Thyroid gland (tissue), 4 donors: ENCODE measurements around the gene OPALIN. TPM values are rescaled to one million over a fixed set of nuclear protein-coding genes. Genes with fewer than 3 reads are reported as not detected.

Experiments used
- DNase-seq, 2 donors: peaks; one replicate each; pipeline ENCODE4 v3.0.0-alpha.2; 2019
- H3K27ac ChIP-seq, 3 donors: fragments of 200-600 bp; sonication (generic); 1 replicate in 2 of 3; 2 replicates in 1 of 3; pipeline ENCODE4 v1.5.1; 2016 to 2019; ENCODE audit warnings: mild to moderate bottlenecking in 1 of 3, moderate library complexity in 1 of 3
- H3K27me3 ChIP-seq: fragments of 200-600 bp; sonication (generic); one replicate; pipeline ENCODE4 v1.5.1; 2019
- H3K36me3 ChIP-seq, 2 donors: fragments of 200-600 bp; sonication (generic); one replicate each; pipeline ENCODE4 v1.5.1; 2016 to 2019
- H3K4me1 ChIP-seq, 2 donors: fragments of 200-600 bp; sonication (generic); one replicate each; pipeline ENCODE4 v1.5.1; 2017 to 2019
- H3K4me3 ChIP-seq, 3 donors: fragments of 200-600 bp; sonication (generic); replicated peaks in 1 of 3; 1 replicate in 2 of 3; 2 replicates in 1 of 3; pipeline ENCODE4 v1.5.1; 2016; ENCODE audit warnings: mild to moderate bottlenecking in 1 of 3
- H3K9me3 ChIP-seq: fragments of 200-600 bp; sonication (generic); one replicate; pipeline ENCODE4 v1.5.1; 2017
- POLR2A ChIP-seq, 2 donors: fragments of 450-650 bp; IDR thresholded peaks; one replicate each; pipeline ENCODE4 v1.6.1; 2017; ENCODE audit warnings: antibody characterized with exemption in 2 of 2, mild to moderate bottlenecking in 2 of 2, moderate library complexity in 1 of 2
- WGBS, 2 donors: methylation state at CpG; one replicate each; pipeline ENCODE4 v1.1.5; 2017; 5-methylcytosine and 5-hydroxymethylcytosine counted together
- intact Hi-C: fragments of 100-400 bp; cut with DNase I; formaldehyde crosslinking; loops from one replicate; pipeline ENCODE4 v1.15.1; 2023
- total RNA-seq, 4 donors: library from RNA; depleted of rRNA; stranded (reverse); fragments of >200 nt; gene quantifications; one replicate each; pipeline ENCODE4 v1.2.3, GENCODE V29; 2016
- TF ChIP-seq, protein P1 (sequence below), 6 experiments: fragments of 200-600 bp in 3 of 6; fragments of 450-650 bp in 3 of 6; sonication (generic) in 3 of 6; IDR thresholded peaks; one replicate each; pipeline ENCODE4 v1.5.1; 2016 to 2019; ENCODE audit warnings: antibody characterized with exemption in 6 of 6, mild to moderate bottlenecking in 2 of 6, inconsistent platforms in 1 of 6, moderate library complexity in 1 of 6

Gene OPALIN
- total RNA-seq, 4 donors from 2014 or later = not detected

DNA sequence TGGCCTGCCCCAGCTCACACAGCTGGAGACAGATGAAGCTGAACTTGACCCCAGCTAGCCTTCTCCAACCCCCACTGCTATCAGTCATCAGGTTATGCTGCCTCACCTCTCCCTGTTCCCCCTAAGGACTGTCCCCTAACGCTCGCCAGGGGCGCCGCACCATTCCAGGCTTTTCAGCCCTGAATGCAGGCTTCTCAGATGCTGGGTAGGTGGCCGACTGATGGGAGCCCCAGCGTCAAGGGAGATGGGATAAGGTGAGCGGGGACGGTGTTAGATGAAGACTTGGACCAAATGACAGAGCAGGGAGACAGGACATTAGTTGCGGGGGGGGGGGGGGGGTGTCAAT lies 15.8 kb upstream of the OPALIN start:
- H3K9me3 ChIP-seq = no peaks in the 10 kb centered on the region
- 23 to 29% methylated on average over 8 to 9 of the region's 9 CpGs for WGBS, 2 donors
- peak overlapping the region in 1 of 3 donors; percentile 32 for H3K4me3 ChIP-seq
- DNase-seq = no peak
- H3K27ac ChIP-seq = no peak overlapping the region
- H3K36me3 ChIP-seq = no peaks in the 10 kb centered on the region
- TF ChIP-seq, protein P1, sequence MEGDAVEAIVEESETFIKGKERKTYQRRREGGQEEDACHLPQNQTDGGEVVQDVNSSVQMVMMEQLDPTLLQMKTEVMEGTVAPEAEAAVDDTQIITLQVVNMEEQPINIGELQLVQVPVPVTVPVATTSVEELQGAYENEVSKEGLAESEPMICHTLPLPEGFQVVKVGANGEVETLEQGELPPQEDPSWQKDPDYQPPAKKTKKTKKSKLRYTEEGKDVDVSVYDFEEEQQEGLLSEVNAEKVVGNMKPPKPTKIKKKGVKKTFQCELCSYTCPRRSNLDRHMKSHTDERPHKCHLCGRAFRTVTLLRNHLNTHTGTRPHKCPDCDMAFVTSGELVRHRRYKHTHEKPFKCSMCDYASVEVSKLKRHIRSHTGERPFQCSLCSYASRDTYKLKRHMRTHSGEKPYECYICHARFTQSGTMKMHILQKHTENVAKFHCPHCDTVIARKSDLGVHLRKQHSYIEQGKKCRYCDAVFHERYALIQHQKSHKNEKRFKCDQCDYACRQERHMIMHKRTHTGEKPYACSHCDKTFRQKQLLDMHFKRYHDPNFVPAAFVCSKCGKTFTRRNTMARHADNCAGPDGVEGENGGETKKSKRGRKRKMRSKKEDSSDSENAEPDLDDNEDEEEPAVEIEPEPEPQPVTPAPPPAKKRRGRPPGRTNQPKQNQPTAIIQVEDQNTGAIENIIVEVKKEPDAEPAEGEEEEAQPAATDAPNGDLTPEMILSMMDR (IDR thresholded peaks at IDR 0.05) = no peak
- TF ChIP-seq POLR2A (IDR thresholded peaks at IDR 0.05) = no peak
- H3K27me3 ChIP-seq = no peaks in the 10 kb centered on the region
- peaks cover 0 to 5% of the 10 kb centered on the region in 2 donors for H3K4me1 ChIP-seq
- intact Hi-C loops = loop anchor here (10.0 kb wide), 1 partner anchor 140 kb away; the partner anchor contains the start of gene TLL2

DNA sequence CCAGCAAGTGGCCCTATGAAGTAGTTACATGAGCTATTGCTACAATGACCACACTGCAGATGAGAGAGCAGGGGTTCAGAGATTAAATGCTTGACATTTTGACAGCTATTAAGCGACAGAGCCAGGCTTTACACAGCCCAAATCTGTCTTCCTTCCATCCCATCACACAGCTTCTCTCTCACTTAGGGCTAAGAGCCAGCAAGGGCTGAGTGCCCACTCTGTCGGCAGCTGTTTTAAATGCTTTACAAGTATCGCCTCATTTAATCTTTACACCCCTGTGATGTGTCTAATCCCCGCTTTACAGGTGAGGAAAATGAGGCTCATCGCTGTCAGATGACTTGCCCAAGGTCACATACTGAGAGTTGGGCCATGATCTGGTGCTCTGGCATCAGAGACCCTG lies 15.2 kb upstream of the OPALIN start:
- Histone ChIP-seq H3K27me3 (no peaks in the 10 kb centered on the region), H3K9me3 (no peaks in the 10 kb centered on the region), H3K4me3 (no peak overlapping the region), H3K4me1 (peaks cover 0 to 5% of the 10 kb centered on the region in 2 donors), H3K27ac (no peak overlapping the region), H3K36me3 (no peaks in the 10 kb centered on the region)
- no peak for DNase-seq
- WGBS, 2 donors = 89 to 91% methylated on average over 5 of the region's 5 CpGs
- TF ChIP-seq, protein P1 (IDR thresholded peaks at IDR 0.05) = no peak
- TF ChIP-seq POLR2A (IDR thresholded peaks at IDR 0.05) = no peak
- intact Hi-C loops = loop anchor here (10.0 kb wide), 1 partner anchor 141 kb away; the partner anchor contains the start of gene TLL2

DNA sequence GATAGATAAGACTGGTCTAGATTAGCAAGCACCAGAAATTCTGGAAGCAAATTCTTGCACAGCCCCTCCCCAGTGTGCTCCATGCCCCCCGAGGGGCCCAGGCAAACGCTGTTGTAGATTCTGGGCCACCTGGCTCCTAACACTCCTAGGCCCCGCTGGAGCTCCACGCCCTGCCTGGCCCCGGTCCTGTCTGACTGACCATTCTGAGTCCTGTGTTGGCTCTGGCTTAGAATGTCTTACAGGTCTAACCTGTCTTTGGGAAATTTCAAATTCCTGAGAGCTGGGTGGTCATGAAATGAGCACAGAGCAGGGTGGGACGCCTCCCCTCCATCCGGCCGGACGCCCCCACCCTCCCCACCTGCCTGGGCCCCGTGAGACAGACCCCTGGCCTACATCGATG lies 12.6 kb upstream of the OPALIN start:
- Histone ChIP-seq H3K36me3 (no peaks in the 10 kb centered on the region), H3K27me3 (no peaks in the 10 kb centered on the region), H3K4me1 (peaks cover 0 to 5% of the 10 kb centered on the region in 2 donors), H3K27ac (no peak overlapping the region), H3K4me3 (no peak overlapping the region), H3K9me3 (no peaks in the 10 kb centered on the region)
- 83 to 91% methylated on average over 9 to 11 of the region's 11 CpGs for WGBS, 2 donors
- DNase-seq = no peak
- TF ChIP-seq, protein P1 (IDR thresholded peaks at IDR 0.05) = no peak
- no peak for TF ChIP-seq POLR2A (IDR thresholded peaks at IDR 0.05)
- intact Hi-C loops = loop anchor here (10.0 kb wide), 1 partner anchor 143 kb away; the partner anchor contains the start of gene TLL2

DNA sequence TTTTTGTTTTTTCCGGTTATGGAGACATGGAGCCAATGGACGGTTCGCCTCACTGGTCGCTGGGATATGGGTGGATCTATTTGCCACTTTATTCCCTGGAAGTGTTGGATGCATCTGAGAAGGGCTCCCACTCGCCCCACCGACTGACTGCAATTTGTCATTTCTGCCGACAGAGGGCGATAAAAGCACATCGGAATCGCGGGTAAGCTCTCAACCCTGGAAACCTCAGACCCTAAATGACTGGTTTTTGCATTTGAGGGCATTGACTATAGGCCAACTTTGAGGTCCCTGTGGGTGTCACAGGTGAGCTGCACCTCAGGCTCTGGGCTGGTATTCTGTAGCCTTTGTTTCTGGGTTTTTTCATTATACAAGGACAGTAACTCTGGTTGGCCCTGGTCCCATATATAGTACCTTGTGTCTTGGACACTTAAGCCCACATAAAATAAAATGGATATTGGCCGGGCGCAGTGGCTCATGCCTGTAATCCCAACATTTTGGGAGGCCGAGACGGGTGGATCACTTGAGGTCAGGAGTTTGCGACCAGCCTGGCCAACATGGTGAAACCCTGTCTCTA lies 11.9 kb upstream of the OPALIN start:
- no peaks in the 10 kb centered on the region for H3K27me3 ChIP-seq
- 32 to 34% methylated on average over 16 of the region's 16 CpGs for WGBS, 2 donors
- H3K9me3 ChIP-seq = no peaks in the 10 kb centered on the region
- DNase-seq = peak; percentile 42 to 51
- no peak overlapping the region for H3K4me3 ChIP-seq
- intact Hi-C loops = loop anchor here (10.0 kb wide), 1 partner anchor 144 kb away; the partner anchor contains the start of gene TLL2
- H3K27ac ChIP-seq = no peak overlapping the region
- H3K36me3 ChIP-seq = no peaks in the 10 kb centered on the region
- no peak for TF ChIP-seq POLR2A (IDR thresholded peaks at IDR 0.05)
- TF ChIP-seq, protein P1 (IDR thresholded peaks at IDR 0.05) = peak; percentile 51 to 91 (median 77)
- peaks cover 0 to 5% of the 10 kb centered on the region in 2 donors for H3K4me1 ChIP-seq

DNA sequence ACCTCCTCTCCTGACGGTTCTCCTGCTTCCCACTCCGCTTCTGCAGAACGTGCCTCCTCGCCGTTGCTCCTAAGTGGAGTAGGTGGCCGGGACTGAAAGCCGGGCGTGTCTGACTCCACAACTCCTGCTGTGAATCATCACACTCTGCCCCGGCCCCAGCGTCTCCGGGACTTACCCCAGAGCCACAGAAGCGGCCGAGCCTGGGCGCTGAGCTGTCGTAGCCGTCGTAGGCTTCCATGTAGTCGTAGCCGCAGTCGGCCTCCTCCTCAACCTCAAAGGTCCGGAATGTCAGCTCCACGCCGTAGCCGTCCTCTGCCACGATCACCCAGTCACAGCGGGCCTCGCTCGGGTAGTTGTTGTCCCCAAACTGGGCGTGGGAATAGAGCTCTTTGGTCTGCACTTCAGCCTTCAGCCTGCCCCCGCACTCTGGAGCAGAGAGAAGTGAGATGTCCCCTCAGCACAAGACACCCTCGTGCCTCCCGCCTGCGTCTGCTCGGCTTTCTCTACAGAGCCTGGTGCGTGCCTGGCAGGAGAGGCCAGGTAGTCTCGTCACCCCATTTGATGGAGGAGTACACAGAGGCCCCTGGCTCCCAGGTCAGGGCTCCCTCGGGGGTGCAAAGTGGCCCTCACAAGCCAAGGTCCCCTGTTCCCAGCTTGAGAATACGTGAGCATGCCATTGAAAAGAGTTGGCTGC lies 11.2 kb upstream of the OPALIN start:
- no peaks in the 10 kb centered on the region for H3K9me3 ChIP-seq
- H3K27me3 ChIP-seq = no peaks in the 10 kb centered on the region
- no peak for TF ChIP-seq POLR2A (IDR thresholded peaks at IDR 0.05)
- TF ChIP-seq, protein P1 (IDR thresholded peaks at IDR 0.05) = no peak
- intact Hi-C loops = loop anchor here (10.0 kb wide), 1 partner anchor 145 kb away; the partner anchor contains the start of gene TLL2
- peaks cover 0 to 4% of the 10 kb centered on the region in 2 donors for H3K4me1 ChIP-seq
- DNase-seq = no peak
- H3K4me3 ChIP-seq = no peak overlapping the region
- WGBS, 2 donors = 80 to 86% methylated on average over 36 to 38 of the region's 38 CpGs
- no peak overlapping the region for H3K27ac ChIP-seq
- H3K36me3 ChIP-seq = no peaks in the 10 kb centered on the region
